Measurements from ENCODE around the gene PRSS16.
A peak's percentile ranks its signal among the peaks of the same experiment; 100 is the strongest.

PRSS16 gene

DNA sequence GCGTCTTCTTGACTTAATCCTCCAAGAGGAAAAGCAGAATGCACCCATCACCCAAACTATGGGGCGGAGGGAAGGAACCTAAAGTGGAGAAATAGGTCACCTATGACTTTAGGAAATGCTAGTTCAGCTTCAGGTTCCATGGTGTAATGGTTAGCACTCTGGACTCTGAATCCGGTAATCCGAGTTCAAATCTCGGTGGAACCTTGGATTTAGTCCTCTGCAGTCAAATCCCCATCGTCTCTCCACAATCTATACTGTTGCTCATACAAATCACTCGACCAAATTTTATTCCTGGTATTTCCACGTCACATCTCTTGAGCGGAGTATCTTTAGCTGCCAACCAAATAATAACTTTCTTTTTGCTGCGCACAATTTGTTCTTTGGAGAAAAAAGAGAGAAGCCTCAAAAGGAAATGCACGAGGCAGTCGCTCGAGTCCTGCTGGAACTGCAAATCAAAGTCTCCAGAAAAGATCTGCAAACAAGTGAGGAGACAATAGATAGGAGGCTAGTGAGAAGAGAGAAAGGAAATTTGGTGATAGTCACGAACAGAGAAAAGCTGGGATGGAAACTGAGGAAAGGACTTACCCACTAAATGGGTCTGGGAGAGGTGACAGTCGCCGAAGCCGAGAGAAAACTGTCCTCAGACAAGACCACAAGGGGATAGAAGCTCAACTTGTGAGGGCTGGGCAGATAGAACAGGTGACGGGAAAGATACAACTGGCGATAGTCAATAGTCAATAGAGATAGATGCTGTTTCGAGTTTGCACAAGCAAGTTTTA lies 48.0 kb downstream of the PRSS16 start:
- peak overlapping the region; percentile 77 for H3K27ac ChIP-seq
- TF ChIP-seq, protein P1, sequence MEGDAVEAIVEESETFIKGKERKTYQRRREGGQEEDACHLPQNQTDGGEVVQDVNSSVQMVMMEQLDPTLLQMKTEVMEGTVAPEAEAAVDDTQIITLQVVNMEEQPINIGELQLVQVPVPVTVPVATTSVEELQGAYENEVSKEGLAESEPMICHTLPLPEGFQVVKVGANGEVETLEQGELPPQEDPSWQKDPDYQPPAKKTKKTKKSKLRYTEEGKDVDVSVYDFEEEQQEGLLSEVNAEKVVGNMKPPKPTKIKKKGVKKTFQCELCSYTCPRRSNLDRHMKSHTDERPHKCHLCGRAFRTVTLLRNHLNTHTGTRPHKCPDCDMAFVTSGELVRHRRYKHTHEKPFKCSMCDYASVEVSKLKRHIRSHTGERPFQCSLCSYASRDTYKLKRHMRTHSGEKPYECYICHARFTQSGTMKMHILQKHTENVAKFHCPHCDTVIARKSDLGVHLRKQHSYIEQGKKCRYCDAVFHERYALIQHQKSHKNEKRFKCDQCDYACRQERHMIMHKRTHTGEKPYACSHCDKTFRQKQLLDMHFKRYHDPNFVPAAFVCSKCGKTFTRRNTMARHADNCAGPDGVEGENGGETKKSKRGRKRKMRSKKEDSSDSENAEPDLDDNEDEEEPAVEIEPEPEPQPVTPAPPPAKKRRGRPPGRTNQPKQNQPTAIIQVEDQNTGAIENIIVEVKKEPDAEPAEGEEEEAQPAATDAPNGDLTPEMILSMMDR (IDR thresholded peaks at IDR 0.05): no peak
- TF ChIP-seq ZFX (IDR thresholded peaks at IDR 0.05; ENCODE audit: borderline replicate concordance): no peak

DNA sequence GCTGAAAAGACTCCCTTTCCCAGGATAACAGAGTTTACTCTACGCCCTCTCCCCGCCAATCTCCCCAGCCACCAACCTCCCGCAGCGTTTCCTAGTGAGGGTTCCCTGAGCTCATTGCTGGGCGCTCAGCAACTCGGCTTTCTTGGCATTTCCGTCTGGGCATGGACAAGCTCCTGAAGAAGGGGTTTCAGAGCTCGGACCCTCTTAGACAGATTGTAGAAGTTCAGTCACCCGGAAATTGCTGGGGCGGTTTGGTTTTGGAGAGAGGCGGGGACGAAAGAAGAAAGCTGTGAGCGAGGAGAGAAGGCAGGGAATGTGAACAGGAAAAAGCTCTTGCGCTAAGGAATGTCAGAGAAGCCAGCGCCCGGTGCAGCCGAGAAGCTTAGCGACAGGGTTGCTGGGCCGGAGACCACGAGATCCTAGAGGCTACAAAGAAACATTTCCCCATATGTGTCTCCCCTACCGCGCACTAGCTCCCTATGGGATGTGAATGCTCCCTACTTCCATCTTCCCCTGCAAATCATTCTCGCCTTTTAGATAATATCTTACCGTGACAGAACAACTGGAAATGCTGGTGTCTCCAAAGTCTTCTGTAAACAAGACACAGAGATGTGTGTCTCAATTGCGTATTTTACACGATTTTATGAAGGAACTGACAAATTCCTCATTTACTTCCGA lies 48.7 kb downstream of the PRSS16 start:
- no peak for TF ChIP-seq ZFX (IDR thresholded peaks at IDR 0.05; ENCODE audit: borderline replicate concordance)
- TF ChIP-seq, protein P1 (IDR thresholded peaks at IDR 0.05): no peak
- peak overlapping the region; percentile 77 for H3K27ac ChIP-seq

DNA sequence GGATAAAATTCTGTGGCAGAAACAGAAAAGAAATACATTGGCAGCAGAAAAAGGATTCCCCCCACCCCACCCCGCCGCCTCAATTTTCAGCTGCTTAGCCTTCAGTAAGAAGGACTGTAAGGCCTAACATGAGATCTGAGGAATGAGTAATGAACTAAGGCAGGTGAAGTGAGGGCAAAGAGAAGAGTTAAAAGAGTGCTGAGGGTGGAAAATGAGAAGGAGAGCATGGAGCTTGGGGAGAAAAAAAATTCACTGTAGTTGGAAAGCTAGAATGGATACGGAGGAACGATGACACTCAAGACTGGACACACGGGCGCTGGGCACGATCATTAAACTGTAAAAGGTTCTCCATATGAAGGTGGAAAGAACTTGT lies 50.0 kb downstream of the PRSS16 start:
- H3K27ac ChIP-seq: peak overlapping the region; percentile 77
- TF ChIP-seq ZFX (IDR thresholded peaks at IDR 0.05; ENCODE audit: borderline replicate concordance): no peak
- TF ChIP-seq, protein P1 (IDR thresholded peaks at IDR 0.05): no peak

DNA sequence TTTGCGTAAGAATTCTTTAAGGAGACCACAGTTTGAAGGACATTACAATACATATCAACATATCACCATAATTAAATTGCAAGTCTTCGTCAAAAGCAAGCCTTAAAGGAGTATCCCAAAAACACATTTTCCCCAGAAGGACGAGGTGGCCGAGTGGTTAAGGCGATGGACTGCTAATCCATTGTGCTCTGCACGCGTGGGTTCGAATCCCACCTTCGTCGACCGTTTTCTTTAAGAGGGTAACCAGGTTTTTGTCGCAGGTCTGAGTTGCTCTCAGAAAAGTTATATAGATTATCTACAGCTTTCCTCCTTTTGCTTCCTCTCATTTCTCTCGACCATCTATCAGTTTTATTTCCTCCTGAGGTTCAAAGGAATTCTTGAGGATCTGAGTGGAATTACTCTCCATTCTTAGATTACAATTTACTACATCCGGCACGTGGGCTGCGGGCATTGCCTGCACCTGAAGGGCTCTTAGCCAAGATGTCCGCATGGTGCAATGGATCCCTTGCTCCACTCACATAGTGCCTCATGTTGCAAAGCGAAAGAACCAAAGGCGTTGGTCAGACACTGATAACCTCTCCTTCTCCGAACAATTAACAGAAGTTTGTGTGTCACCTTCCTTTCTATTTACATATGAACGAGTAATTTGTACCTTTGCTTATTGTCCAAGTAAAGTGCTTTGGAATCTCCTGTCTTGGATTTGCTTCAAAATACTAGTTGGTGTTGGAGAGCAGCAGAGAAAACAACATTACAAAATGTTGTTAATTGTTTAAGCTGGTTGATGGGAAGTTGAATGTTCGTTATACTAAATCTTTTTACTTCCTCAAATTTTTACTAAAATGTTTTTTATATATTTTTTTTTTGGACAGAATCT lies 50.6 kb downstream of the PRSS16 start:
- no peak for TF ChIP-seq ZFX (IDR thresholded peaks at IDR 0.05; ENCODE audit: borderline replicate concordance)
- TF ChIP-seq, protein P1 (IDR thresholded peaks at IDR 0.05): no peak; the same call in 1 of the 2 replicates
- peak overlapping the region; percentile 77 for H3K27ac ChIP-seq

DNA sequence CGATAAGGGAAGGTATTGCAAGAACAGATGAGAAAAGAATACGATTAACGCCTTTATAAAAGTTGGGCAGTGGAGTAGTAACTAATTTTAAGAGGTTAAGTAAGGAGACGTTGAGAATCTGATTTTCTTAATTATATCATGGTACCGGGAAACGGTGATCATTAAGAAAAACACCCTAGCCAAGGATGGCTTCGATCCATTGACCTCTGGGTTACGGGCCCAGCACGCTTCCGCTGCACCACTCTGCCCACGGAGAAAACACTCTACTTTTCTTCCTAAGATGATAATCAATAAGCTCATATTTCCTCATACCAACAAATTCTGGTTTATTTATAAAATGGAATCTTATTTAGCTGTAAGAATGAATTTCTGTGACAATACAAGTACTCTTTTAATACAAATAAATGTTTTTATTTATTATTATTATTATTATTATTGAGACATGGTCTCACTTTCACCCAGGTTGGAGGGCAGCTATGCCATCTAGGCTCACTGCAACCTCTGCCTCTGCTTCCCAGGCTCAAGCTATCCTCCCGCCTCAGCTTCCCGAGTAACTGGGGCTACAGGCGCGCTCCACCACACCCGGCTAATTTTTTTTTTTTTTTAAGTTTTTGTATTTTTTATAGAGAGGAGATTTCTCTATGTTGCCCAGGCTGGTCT lies 56.2 kb downstream of the PRSS16 start:
- peak overlapping the region; percentile 48 for H3K27ac ChIP-seq
- TF ChIP-seq ZFX (IDR thresholded peaks at IDR 0.05; ENCODE audit: borderline replicate concordance): no peak
- TF ChIP-seq, protein P1 (IDR thresholded peaks at IDR 0.05): no peak
